Heart left ventricle (tissue), 13 donors: ENCODE data around the gene CEACAM16.

Source experiments
- POLR2A ChIP-seq, 2 donors: fragments of 450-650 bp; IDR thresholded peaks; one replicate each; pipeline ENCODE4 v1.6.1; 2017; ENCODE audit warnings: antibody characterized with exemption in 2 of 2, mild to moderate bottlenecking in 2 of 2, moderate library complexity in 2 of 2
- TF ChIP-seq, protein P1 (sequence below), 12 donors: fragments of 200-600 bp; sonication (generic) in 4 of 12; IDR thresholded peaks; one replicate each; pipeline versions ENCODE4 v1.5.0 to v1.8.0; 2018 to 2022; ENCODE audit warnings: antibody characterized with exemption in 12 of 12, mild to moderate bottlenecking in 5 of 12
- donor health status: ischemic (EF 13 %, LVEDD 7.1; RV severe dilation, severe dysfunction).
- donor health status: DM: no; HTN: yes; CAD: no.
- donor health status: DM: no; HTN: no; CAD: no.
- donor health status: ischemic (EF 25% LVEDD 6.9; RV normal size, moderate dysfunction).
- donor health status: ischemic (EF 25% LVEDD 5.7; RV mildly dilated, moderate dysfunction).
- donor health status: ischemic (EF 35%, LVEDD 5.7; RV mildly dilated, moderate dysfunction).
- donor health status: nonischemic (EF 11% LVEDD 7.7; RV severe dilation, severe dysfunction).
- donor health status: DM: yes; HTN: yes; CAD: no.
- donor health status: PGD.
- donor health status: ischemic (EF 29% LVEDD 5.4; RV normal size, mild dysfunction).
- donor health status: nonischemic (EF 23%, LVEDD 6.1; RV moderate dilation, normal function).

GRCh38 chr19:44753932-44754749 is 55.2 kb downstream of the CEACAM16 start:
- TF ChIP-seq, protein P1, sequence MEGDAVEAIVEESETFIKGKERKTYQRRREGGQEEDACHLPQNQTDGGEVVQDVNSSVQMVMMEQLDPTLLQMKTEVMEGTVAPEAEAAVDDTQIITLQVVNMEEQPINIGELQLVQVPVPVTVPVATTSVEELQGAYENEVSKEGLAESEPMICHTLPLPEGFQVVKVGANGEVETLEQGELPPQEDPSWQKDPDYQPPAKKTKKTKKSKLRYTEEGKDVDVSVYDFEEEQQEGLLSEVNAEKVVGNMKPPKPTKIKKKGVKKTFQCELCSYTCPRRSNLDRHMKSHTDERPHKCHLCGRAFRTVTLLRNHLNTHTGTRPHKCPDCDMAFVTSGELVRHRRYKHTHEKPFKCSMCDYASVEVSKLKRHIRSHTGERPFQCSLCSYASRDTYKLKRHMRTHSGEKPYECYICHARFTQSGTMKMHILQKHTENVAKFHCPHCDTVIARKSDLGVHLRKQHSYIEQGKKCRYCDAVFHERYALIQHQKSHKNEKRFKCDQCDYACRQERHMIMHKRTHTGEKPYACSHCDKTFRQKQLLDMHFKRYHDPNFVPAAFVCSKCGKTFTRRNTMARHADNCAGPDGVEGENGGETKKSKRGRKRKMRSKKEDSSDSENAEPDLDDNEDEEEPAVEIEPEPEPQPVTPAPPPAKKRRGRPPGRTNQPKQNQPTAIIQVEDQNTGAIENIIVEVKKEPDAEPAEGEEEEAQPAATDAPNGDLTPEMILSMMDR (IDR thresholded peaks at IDR 0.05) = no peak
- TF ChIP-seq POLR2A (IDR thresholded peaks at IDR 0.05) = peak in 1 of 2 donors; percentile 42
